Gastroesophageal sphincter (tissue), 4 donors: ENCODE measurements around the gene MRTFB. TPM values are rescaled to one million over a fixed set of nuclear protein-coding genes. Genes with fewer than 3 reads are reported as not detected.

Source experiments
- ATAC-seq: fragments of 150-250 bp; one replicate; pipeline ENCODE4 v1.9.1; 2016; ENCODE audit warnings: mild to moderate bottlenecking, moderate library complexity
- H3K27ac ChIP-seq, 4 donors: fragments of 200-600 bp; sonication (generic) in 3 of 4; 1 replicate in 3 of 4; 2 replicates in 1 of 4; pipeline ENCODE4 v1.5.1; 2016 to 2019
- H3K27me3 ChIP-seq: fragments of 200-600 bp; sonication (generic); one replicate; pipeline ENCODE4 v1.5.1; 2019
- H3K36me3 ChIP-seq, 2 donors: fragments of 200-600 bp; sonication (generic); one replicate each; pipeline ENCODE4 v1.5.1; 2019; ENCODE audit warnings: control low read depth in 1 of 2
- H3K4me1 ChIP-seq, 3 donors: fragments of 200-600 bp; sonication (generic); 1 replicate in 2 of 3; 2 replicates in 1 of 3; pipeline ENCODE4 v1.5.1; 2016 to 2019; ENCODE audit warnings: control low read depth in 2 of 3
- H3K4me3 ChIP-seq, 2 donors: fragments of 200-600 bp; sonication (generic); one replicate each; pipeline ENCODE4 v1.5.1; 2019; ENCODE audit warnings: mild to moderate bottlenecking in 1 of 2, moderate library complexity in 1 of 2
- H3K9me3 ChIP-seq, 3 donors: fragments of 200-600 bp; sonication (generic); one replicate each; pipeline ENCODE4 v1.5.1; 2017 to 2019; ENCODE audit warnings: control low read depth in 2 of 3
- EP300 ChIP-seq: sonication (generic); formaldehyde crosslinking; IDR thresholded peaks from one replicate; pipeline ENCODE4 v1.6.1; 2017; ENCODE audit warnings: antibody characterized with exemption, mild to moderate bottlenecking
- POLR2A ChIP-seq, 2 donors: fragments of 450-650 bp; IDR thresholded peaks; one replicate each; pipeline ENCODE4 v1.6.1; 2017; ENCODE audit warnings: antibody characterized with exemption in 2 of 2, mild to moderate bottlenecking in 2 of 2, moderate library complexity in 1 of 2
- POLR2AphosphoS5 ChIP-seq: sonication (generic); formaldehyde crosslinking; IDR thresholded peaks from one replicate; pipeline ENCODE4 v1.6.1; 2017; ENCODE audit warnings: antibody characterized with exemption
- WGBS, 2 donors: methylation state at CpG; one replicate each; pipeline ENCODE4 v1.1.5; 2018; ENCODE audit warnings: low coverage in 1 of 2; 5-methylcytosine and 5-hydroxymethylcytosine counted together
- total RNA-seq, 4 donors: library from RNA; depleted of rRNA; stranded (reverse); fragments of >200 nt; gene quantifications; one replicate each; pipeline ENCODE4 v1.1.0, GENCODE V29; 2016
- TF ChIP-seq, protein P1 (sequence below), 4 experiments: fragments of 200-600 bp in 2 of 4; fragments of 450-650 bp in 2 of 4; sonication (generic) in 1 of 4; IDR thresholded peaks; one replicate each; pipeline ENCODE4 v1.5.1; 2017 to 2019; ENCODE audit warnings: antibody characterized with exemption in 4 of 4, mild to moderate bottlenecking in 2 of 4, moderate library complexity in 2 of 4

MRTFB gene
- total RNA-seq, 4 donors from 2014 or later: 38.8 to 53.1 (median 41.1) TPM

- Histone ChIP-seq H3K4me3 (no peak overlapping the region), H3K36me3 (peaks cover 0 to 78% of the 10 kb centered on the region in 2 donors)
- 91 to 97% methylated on average over 4 to 5 of the region's 5 CpGs for WGBS, 2 donors
Observed at GRCh38 chr16:14236401-14236800, 165.3 kb downstream of the MRTFB start.

GRCh38 chr16:14238756-14239155 is 167.6 kb downstream of the MRTFB start:
- Histone ChIP-seq H3K27me3 (no peaks in the 10 kb centered on the region), H3K27ac (no peak overlapping the region), H3K4me3 (no peak overlapping the region), H3K9me3 (no peaks in the 10 kb centered on the region), H3K36me3 (peaks cover 0 to 98% of the 10 kb centered on the region in 2 donors), H3K4me1 (no peaks in the 10 kb centered on the region)
- no peak for ATAC-seq
- 85 to 87% methylated on average over 5 of the region's 5 CpGs for WGBS, 2 donors
- TF ChIP-seq, protein P1, sequence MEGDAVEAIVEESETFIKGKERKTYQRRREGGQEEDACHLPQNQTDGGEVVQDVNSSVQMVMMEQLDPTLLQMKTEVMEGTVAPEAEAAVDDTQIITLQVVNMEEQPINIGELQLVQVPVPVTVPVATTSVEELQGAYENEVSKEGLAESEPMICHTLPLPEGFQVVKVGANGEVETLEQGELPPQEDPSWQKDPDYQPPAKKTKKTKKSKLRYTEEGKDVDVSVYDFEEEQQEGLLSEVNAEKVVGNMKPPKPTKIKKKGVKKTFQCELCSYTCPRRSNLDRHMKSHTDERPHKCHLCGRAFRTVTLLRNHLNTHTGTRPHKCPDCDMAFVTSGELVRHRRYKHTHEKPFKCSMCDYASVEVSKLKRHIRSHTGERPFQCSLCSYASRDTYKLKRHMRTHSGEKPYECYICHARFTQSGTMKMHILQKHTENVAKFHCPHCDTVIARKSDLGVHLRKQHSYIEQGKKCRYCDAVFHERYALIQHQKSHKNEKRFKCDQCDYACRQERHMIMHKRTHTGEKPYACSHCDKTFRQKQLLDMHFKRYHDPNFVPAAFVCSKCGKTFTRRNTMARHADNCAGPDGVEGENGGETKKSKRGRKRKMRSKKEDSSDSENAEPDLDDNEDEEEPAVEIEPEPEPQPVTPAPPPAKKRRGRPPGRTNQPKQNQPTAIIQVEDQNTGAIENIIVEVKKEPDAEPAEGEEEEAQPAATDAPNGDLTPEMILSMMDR (IDR thresholded peaks at IDR 0.05): no peak
- TF ChIP-seq POLR2A (IDR thresholded peaks at IDR 0.05): no peak
- no peak for TF ChIP-seq POLR2AphosphoS5
- no peak for TF ChIP-seq EP300

More at GRCh38 chr16:14236401-14236800, 165.3 kb downstream of the MRTFB start:
- Histone ChIP-seq H3K27ac (no peak overlapping the region), H3K9me3 (no peaks in the 10 kb centered on the region), H3K27me3 (no peaks in the 10 kb centered on the region), H3K4me1 (peaks cover 0 to 13% (median 5%) of the 10 kb centered on the region in 3 donors)
- ATAC-seq: no peak
- TF ChIP-seq, protein P1 (IDR thresholded peaks at IDR 0.05): no peak
- TF ChIP-seq POLR2AphosphoS5: no peak
- no peak for TF ChIP-seq POLR2A (IDR thresholded peaks at IDR 0.05)
- TF ChIP-seq EP300: no peak

- H3K27me3 ChIP-seq: no peaks in the 10 kb centered on the region
- H3K36me3 ChIP-seq: peaks cover 0 to 98% of the 10 kb centered on the region in 2 donors
- H3K4me1 ChIP-seq: no peaks in the 10 kb centered on the region
- TF ChIP-seq POLR2A (IDR thresholded peaks at IDR 0.05) (no peak), POLR2AphosphoS5 (no peak), EP300 (no peak)
- TF ChIP-seq, protein P1 (IDR thresholded peaks at IDR 0.05): no peak
- no peaks in the 10 kb centered on the region for H3K9me3 ChIP-seq
- WGBS, 2 donors: 85 to 93% methylated on average over 6 of the region's 6 CpGs
- no peak overlapping the region for H3K4me3 ChIP-seq
- no peak for ATAC-seq
- H3K27ac ChIP-seq: no peak overlapping the region
Observed at GRCh38 chr16:14239791-14240190, 168.7 kb downstream of the MRTFB start.

DNA sequence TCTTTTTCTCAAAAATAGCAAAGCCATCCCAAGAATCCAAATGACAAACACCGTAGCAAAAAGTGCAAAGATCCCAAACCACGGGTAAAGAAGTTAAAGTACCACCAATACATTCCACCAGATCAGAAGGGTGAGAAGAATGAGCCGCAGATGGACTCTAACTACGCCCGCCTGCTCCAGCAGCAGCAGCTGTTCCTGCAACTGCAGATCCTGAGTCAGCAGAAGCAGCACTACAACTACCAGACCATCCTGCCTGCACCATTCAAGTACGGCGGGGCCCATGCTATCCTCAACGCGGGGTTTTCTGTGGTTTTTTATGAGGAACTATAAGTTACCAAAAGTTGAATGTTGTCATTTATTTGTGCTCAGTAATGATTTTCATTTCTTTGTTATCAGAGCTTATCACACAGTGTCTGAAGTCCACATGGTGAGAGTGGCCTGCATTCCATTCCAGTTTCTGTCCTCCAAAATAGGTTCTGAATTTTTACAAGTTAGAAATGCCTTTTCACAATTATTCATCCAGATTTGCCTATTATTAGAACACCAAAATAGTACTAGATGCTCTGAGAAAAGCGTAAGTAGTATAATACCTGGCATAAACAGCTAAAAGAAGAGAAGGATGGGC is 169.2 kb downstream of the MRTFB start:
- 82 to 85% methylated on average over 5 to 8 of the region's 10 CpGs for WGBS, 2 donors
- H3K4me3 ChIP-seq: no peak overlapping the region
- TF ChIP-seq, protein P1 (IDR thresholded peaks at IDR 0.05): no peak
- H3K4me1 ChIP-seq: no peaks in the 10 kb centered on the region
- ATAC-seq: no peak
- H3K27me3 ChIP-seq: no peaks in the 10 kb centered on the region
- H3K9me3 ChIP-seq: no peaks in the 10 kb centered on the region
- H3K36me3 ChIP-seq: peaks cover 0 to 98% of the 10 kb centered on the region in 2 donors
- peak overlapping the region in 1 of 4 donors; percentile 29 for H3K27ac ChIP-seq

- Histone ChIP-seq H3K4me1 (no peaks in the 10 kb centered on the region), H3K4me3 (no peak overlapping the region), H3K36me3 (peaks cover 0 to 98% of the 10 kb centered on the region in 2 donors), H3K27me3 (no peaks in the 10 kb centered on the region), H3K27ac (peak overlapping the region in 1 of 4 donors; percentile 29), H3K9me3 (no peaks in the 10 kb centered on the region)
- no peak for ATAC-seq
- TF ChIP-seq, protein P1 (IDR thresholded peaks at IDR 0.05): no peak
- TF ChIP-seq EP300 (no peak), POLR2AphosphoS5 (no peak), POLR2A (IDR thresholded peaks at IDR 0.05) (no peak)
- 74 to 79% methylated on average over 3 to 7 of the region's 7 CpGs for WGBS, 2 donors
Observed at GRCh38 chr16:14240964-14241363, 169.8 kb downstream of the MRTFB start.
